ENCODE measurements around the gene XPC.

The XPC gene

GRCh38 chr3:14222457-14222856 is 44.1 kb upstream of the XPC start:
- TF ChIP-seq, protein P1, sequence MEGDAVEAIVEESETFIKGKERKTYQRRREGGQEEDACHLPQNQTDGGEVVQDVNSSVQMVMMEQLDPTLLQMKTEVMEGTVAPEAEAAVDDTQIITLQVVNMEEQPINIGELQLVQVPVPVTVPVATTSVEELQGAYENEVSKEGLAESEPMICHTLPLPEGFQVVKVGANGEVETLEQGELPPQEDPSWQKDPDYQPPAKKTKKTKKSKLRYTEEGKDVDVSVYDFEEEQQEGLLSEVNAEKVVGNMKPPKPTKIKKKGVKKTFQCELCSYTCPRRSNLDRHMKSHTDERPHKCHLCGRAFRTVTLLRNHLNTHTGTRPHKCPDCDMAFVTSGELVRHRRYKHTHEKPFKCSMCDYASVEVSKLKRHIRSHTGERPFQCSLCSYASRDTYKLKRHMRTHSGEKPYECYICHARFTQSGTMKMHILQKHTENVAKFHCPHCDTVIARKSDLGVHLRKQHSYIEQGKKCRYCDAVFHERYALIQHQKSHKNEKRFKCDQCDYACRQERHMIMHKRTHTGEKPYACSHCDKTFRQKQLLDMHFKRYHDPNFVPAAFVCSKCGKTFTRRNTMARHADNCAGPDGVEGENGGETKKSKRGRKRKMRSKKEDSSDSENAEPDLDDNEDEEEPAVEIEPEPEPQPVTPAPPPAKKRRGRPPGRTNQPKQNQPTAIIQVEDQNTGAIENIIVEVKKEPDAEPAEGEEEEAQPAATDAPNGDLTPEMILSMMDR (conservative IDR thresholded peaks at IDR 0.05; ENCODE audit: control insufficient read depth, insufficient read depth, low read depth, low read length), result no peak
- DNase-seq (ENCODE audit: low read depth), result peak; percentile 27
- no peak overlapping the region for H3K4me3 ChIP-seq (ENCODE audit: control insufficient read depth, low read depth, low read length)

GRCh38 chr3:14221902-14222301 is 43.5 kb upstream of the XPC start:
- H3K4me3 ChIP-seq (ENCODE audit: control insufficient read depth, low read depth, low read length), result no peak overlapping the region
- TF ChIP-seq, protein P1 (conservative IDR thresholded peaks at IDR 0.05; ENCODE audit: control insufficient read depth, insufficient read depth, low read depth, low read length), result no peak
- DNase-seq (ENCODE audit: low read depth), result no peak

- no peak overlapping the region for H3K4me3 ChIP-seq (ENCODE audit: control insufficient read depth, low read depth, low read length)
- DNase-seq (ENCODE audit: low read depth), result no peak
- TF ChIP-seq, protein P1 (conservative IDR thresholded peaks at IDR 0.05; ENCODE audit: control insufficient read depth, insufficient read depth, low read depth, low read length), result no peak
Observed at GRCh38 chr3:14220933-14221332, 42.5 kb upstream of the XPC start.

GRCh38 chr3:14218355-14218754 is 40.0 kb upstream of the XPC start:
- no peak overlapping the region for H3K4me3 ChIP-seq (ENCODE audit: control insufficient read depth, low read depth, low read length)
- DNase-seq (ENCODE audit: low read depth), result no peak
- TF ChIP-seq, protein P1 (conservative IDR thresholded peaks at IDR 0.05; ENCODE audit: control insufficient read depth, insufficient read depth, low read depth, low read length), result no peak

GRCh38 chr3:14216257-14217048 is 38.1 kb upstream of the XPC start:
- DNase-seq (ENCODE audit: low read depth), result no peak
- no peak overlapping the region for H3K4me3 ChIP-seq (ENCODE audit: control insufficient read depth, low read depth, low read length)
- TF ChIP-seq, protein P1 (conservative IDR thresholded peaks at IDR 0.05; ENCODE audit: control insufficient read depth, insufficient read depth, low read depth, low read length), result no peak

GRCh38 chr3:14214764-14215163 is 36.4 kb upstream of the XPC start:
- H3K4me3 ChIP-seq (ENCODE audit: control insufficient read depth, low read depth, low read length), result no peak overlapping the region
- no peak for DNase-seq (ENCODE audit: low read depth)
- TF ChIP-seq, protein P1 (conservative IDR thresholded peaks at IDR 0.05; ENCODE audit: control insufficient read depth, insufficient read depth, low read depth, low read length), result no peak

Measured in fibroblast of mammary gland (primary cell).